ENCODE data around the gene FGA.

The FGA gene

DNA sequence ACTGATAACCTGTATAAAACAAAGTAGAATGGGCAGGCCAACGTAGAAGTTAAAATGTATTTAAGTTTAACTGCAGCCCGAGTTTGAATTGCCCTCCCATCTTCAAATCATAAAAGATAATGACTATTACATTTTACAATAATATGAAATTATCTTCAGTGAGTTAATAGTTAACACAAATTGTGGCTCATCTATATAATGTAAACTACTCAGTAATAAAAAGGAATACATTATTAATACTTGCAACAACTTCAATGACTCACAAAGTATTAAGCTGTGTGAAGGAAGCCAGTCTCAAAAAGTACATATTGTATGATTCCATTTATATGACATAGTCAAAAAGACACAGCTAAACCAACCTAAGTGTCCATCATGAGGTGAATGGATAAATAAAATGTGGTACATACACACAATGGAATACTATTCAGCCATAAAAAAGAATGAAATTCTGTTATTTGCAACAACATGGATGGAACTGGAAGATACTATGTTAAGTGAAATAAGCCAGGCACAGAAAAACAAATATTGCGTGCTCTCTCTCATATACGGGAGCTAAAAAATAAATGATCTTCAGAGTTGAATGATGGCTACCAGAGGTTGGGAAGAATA is 48.2 kb downstream of the FGA start:
- no peak overlapping the region for H3K9ac ChIP-seq (ENCODE audit: low read depth in 1 of 2, low read length in 2 of 2)
- no peaks in the 10 kb centered on the region for H3K9me3 ChIP-seq (ENCODE audit: control insufficient read depth in 1 of 2, low read length in 2 of 2)
- H3K27me3 ChIP-seq (ENCODE audit: control insufficient read depth in 1 of 2, insufficient read depth in 2 of 2, low read length in 2 of 2), result no peaks in the 10 kb centered on the region
- H3K27ac ChIP-seq (ENCODE audit: low read depth, low read length), result no peak overlapping the region
- no peak overlapping the region for H3K4me3 ChIP-seq (ENCODE audit: low read depth in 1 of 2, low read length in 2 of 2)
- peaks cover 47 to 86% of the 10 kb centered on the region in 2 donors for H3K36me3 ChIP-seq (ENCODE audit: control insufficient read depth in 1 of 2, insufficient read depth in 2 of 2, low read length in 2 of 2)
- H3K4me1 ChIP-seq (ENCODE audit: control insufficient read depth in 1 of 2, insufficient read depth in 2 of 2, low read length in 2 of 2), result no peaks in the 10 kb centered on the region
